H1 (cell line): ENCODE results near the gene UNC13C. TPM values are rescaled to one million over a fixed set of nuclear protein-coding genes. Genes with fewer than 3 reads are reported as not detected.

Experiments
- BRCA1 ChIP-seq: IDR thresholded peaks from 2 replicates; pipeline ENCODE4 v1.6.1; 2012; ENCODE audit warnings: low read depth, low read length, improper control_type of control experiment
- CEBPB ChIP-seq: IDR thresholded peaks from 2 replicates; pipeline ENCODE4 v1.6.1; 2012; ENCODE audit warnings: low read depth, low read length
- CREB1 ChIP-seq: IDR thresholded peaks from 2 replicates; pipeline ENCODE4 v1.6.1; 2012; ENCODE audit warnings: inconsistent platforms
- RFX5 ChIP-seq: IDR thresholded peaks from 2 replicates; pipeline ENCODE4 v1.6.1; 2011; ENCODE audit warnings: low read depth, low read length, improper control_type of control experiment, borderline replicate concordance
- TCF12 ChIP-seq: IDR thresholded peaks from 2 replicates; pipeline ENCODE4 v1.6.1; 2011; ENCODE audit warnings: low read depth, mild to moderate bottlenecking, low read length
- polyA plus RNA-seq, 7 experiments: library from polyadenylated mRNA; depleted of rRNA in 3 of 7; stranded (reverse) in 5 of 7; unstranded in 2 of 7; fragments of >200 nt in 5 of 7; fragments of 200-250 nt in 2 of 7; gene quantifications; 1 replicate in 5 of 7; 2 replicates in 1 of 7; 4 replicates in 1 of 7; pipeline versions ENCODE4 v1.2.1 to v1.2.3, GENCODE V29; 2011 to 2013; ENCODE audit warnings: missing spikeins in 2 of 7, mixed read lengths in 2 of 7
- total RNA-seq: library from RNA; stranded (reverse); fragmentation: NEBNext Ultra II Directional; extraction: Animal tissue kit (Norgen Biotek cat#: 25700); gene quantifications from 2 replicates; pipeline ENCODE4 v1.2.1, GENCODE V29; 2021
- TF ChIP-seq, protein P1 (sequence below): IDR thresholded peaks from 2 replicates; pipeline ENCODE4 v1.6.1; 2011; ENCODE audit warnings: low read depth, mild to moderate bottlenecking, low read length; ENCODE audit not compliant: insufficient read depth

Gene UNC13C
- total and polyA plus RNA-seq, 2 of the 8 experiments (the other 6 are each of a cell fraction or from before 2014, with no cell fraction given) = 0.02 to 0.13 TPM

DNA sequence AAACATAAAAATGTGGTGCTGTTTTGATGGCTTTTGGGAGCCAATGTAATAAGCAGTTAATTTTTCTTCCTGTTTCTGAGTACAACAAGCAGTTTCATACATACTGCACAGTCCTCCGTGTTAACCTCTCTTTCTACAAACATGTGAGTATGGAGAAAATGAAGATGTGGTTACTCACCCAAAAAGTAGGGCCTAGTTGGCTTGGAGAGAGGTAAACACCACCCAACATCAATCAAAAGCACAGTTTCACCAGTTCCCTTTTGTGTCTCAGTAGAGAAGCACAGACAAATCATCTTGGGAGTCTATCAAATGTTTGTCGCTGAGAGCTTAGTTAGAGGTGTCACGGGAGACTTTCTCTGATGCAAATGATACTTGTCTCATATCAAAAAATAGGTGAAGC lies 320.2 kb downstream of the UNC13C start (continued):
- TF ChIP-seq, protein P1, sequence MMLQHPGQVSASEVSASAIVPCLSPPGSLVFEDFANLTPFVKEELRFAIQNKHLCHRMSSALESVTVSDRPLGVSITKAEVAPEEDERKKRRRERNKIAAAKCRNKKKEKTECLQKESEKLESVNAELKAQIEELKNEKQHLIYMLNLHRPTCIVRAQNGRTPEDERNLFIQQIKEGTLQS = no peak
- TF ChIP-seq BRCA1 (no peak), RFX5 (no peak), CREB1 (no peak), CEBPB (no peak), TCF12 (no peak)
